Keratinocyte (primary cell): Measurements from ENCODE around the gene MAPK8.
A peak's percentile ranks its signal among the peaks of the same experiment; 100 is the strongest.

Experiments
- CTCF ChIP-seq, 3 experiments: IDR thresholded peaks in 1 of 3; conservative IDR thresholded peaks in 1 of 3; optimal IDR thresholded peaks in 1 of 3; 2 replicates in 2 of 3; 3 replicates in 1 of 3; pipeline versions ENCODE3 to v1.5.1; 2011; ENCODE audit warnings: low read length in 3 of 3, mild to moderate bottlenecking in 3 of 3, moderate library complexity in 2 of 3, control low read depth in 1 of 3, inconsistent platforms in 1 of 3; ENCODE audit not compliant: insufficient read depth in 2 of 3; ENCODE audit errors: extremely low read depth in 1 of 3
- EZH2 ChIP-seq: IDR thresholded peaks from one replicate; pipeline ENCODE4 v1.6.1; 2012; ENCODE audit warnings: inconsistent platforms, mild to moderate bottlenecking, low read length, moderate library complexity

DNA sequence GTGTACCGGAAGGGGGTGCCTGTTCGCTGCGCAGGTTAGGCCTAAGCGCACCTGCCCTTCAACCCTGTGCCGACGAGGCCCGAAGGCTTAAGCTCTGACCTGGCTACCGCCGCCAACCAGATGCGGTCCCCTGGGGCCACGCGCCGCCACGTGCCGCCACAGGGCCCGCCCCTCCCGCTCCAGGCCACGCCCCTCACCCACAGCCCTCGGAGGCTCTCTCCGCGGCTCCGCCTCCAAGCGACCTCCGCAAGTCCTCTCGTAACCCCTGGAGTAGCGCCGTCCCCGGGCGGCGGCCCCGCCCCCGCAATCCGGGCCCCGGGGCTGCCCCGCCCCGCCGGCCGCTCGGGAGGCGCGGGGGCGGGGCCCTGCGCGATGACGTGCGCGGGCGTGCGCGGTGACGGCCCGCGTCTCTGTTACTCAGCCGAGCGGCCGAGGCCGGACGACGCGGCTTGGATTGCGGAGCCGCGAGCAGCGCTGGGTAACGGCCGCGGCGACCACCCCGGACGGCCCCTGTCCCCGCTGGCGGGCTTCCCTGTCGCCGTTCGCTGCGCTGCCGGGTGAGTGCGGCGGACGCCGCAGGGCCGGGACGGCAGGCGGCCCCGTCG lies at the start of gene MAPK8:
- peak in 1 of 3 experiments; percentile 22 for TF ChIP-seq CTCF (optimal IDR thresholded peaks at IDR 0.05 in 1 of 3, IDR thresholded peaks at IDR 0.05 in 1 of 3, conservative IDR thresholded peaks at IDR 0.05 in 1 of 3; ENCODE audit: extremely low read depth in 1 of 3, insufficient read depth in 2 of 3, low read length in 3 of 3)
- TF ChIP-seq EZH2, result no peak
